SK-N-MC (cell line): ENCODE results near the gene TCEAL7.

ENCODE experiments used
- EZH2 ChIP-seq: fragments of 200-600 bp; sonication (generic); IDR thresholded peaks from one replicate; pipeline ENCODE4 v1.6.1; 2017; ENCODE audit warnings: antibody characterized with exemption
- FOXP2 ChIP-seq: optimal IDR thresholded peaks from 2 replicates; pipeline ENCODE3; 2011; ENCODE audit warnings: mild to moderate bottlenecking, moderate library complexity; ENCODE audit not compliant: insufficient read depth; ENCODE audit errors: extremely low read length, control extremely low read depth
- POLR2AphosphoS5 ChIP-seq: IDR thresholded peaks from 2 replicates; pipeline ENCODE4 v1.6.1; 2012; ENCODE audit warnings: mild to moderate bottlenecking, low read depth, low read length, borderline replicate concordance

GRCh38 chrX:103356858-103357257 lies 26.8 kb downstream of the TCEAL7 start:
- TF ChIP-seq EZH2 = no peak
- no peak for TF ChIP-seq POLR2AphosphoS5
- TF ChIP-seq FOXP2 = no peak
